ENCODE measurements around the gene PRADC1. TPM values are rescaled to one million over a fixed set of nuclear protein-coding genes. Genes with fewer than 3 reads are reported as not detected.

PRADC1 gene
- total RNA-seq: 8.1 TPM

DNA sequence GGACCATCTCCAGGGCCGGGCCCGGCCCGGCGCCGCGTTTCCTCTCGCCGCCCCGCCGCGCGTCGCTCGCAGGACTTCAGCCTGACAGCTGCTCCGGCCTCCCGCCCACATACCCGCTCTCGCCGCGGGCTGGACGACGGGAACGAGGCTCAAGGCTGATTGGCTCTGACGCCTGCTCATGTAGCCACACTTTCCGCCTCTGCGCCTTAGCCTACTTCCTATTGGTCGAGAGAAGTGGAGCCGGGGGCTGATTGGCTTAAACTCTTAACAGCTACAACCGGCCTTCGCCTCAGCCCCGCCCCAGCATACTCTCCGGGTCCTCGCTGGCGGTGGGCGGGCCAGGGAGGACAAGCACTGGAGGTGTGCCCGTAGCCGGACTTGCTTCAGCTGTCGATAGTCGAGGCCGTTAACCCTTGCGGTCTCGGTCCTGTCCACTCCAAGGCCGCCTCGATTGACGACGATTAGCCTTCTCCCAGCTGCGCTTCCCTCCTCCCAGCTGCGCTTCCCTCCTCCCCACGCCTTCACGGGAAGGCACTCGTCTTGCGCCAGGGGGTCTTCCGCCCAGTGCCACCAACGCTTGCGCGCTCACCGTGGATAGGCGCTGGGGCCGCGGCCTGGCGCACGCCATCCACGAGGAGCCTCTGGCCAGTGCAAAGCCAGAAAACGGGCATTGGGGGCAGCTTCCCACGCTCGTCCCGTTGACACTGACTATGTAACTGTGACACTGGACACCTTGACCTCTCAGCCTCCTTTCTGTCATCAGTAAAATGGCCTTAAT, at the start of gene PRADC1:
Gene PRADC1, minus strand, starts transcription at position 86 of the 778 bp plus-strand sequence. Its CDS starts 79 bp downstream, at position 7.
- Histone ChIP-seq H3K27me3 (no peaks in the 10 kb centered on the region), H3K9me3 (no peaks in the 10 kb centered on the region), H3K4me3 (peak within 1 kb of the TSS; percentile 73 to 83), H3K4me1 (peaks cover 43% of the 10 kb centered on the region), H3K36me3 (peaks cover 0 to 7% of the 10 kb centered on the region in 2 donors), H3K27ac (peak within 1 kb of the TSS; percentile 95)
- peak; percentile 75 to 84 for TF ChIP-seq POLR2AphosphoS5 (IDR thresholded peaks at IDR 0.05; ENCODE audit: insufficient read depth in 1 of 2, low read depth in 1 of 2)
- TF ChIP-seq, protein P1, sequence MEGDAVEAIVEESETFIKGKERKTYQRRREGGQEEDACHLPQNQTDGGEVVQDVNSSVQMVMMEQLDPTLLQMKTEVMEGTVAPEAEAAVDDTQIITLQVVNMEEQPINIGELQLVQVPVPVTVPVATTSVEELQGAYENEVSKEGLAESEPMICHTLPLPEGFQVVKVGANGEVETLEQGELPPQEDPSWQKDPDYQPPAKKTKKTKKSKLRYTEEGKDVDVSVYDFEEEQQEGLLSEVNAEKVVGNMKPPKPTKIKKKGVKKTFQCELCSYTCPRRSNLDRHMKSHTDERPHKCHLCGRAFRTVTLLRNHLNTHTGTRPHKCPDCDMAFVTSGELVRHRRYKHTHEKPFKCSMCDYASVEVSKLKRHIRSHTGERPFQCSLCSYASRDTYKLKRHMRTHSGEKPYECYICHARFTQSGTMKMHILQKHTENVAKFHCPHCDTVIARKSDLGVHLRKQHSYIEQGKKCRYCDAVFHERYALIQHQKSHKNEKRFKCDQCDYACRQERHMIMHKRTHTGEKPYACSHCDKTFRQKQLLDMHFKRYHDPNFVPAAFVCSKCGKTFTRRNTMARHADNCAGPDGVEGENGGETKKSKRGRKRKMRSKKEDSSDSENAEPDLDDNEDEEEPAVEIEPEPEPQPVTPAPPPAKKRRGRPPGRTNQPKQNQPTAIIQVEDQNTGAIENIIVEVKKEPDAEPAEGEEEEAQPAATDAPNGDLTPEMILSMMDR (IDR thresholded peaks at IDR 0.05): no peak
- peak in 1 of 2 donors; percentile 100 for DNase-seq (ENCODE audit: extremely low spot score in 2 of 2)
- intact Hi-C loops (cut with DNase I): no loop called here

GRCh38 chr2:73281244-73281643, 48.2 kb upstream of the PRADC1 start:
- Histone ChIP-seq H3K4me1 (peaks cover 21% of the 10 kb centered on the region), H3K27me3 (no peaks in the 10 kb centered on the region), H3K4me3 (no peak overlapping the region), H3K36me3 (no peaks in the 10 kb centered on the region), H3K27ac (no peak overlapping the region), H3K9me3 (no peaks in the 10 kb centered on the region)
- intact Hi-C loops (cut with DNase I): no loop called here
- no peak for TF ChIP-seq POLR2A (IDR thresholded peaks at IDR 0.05)
- DNase-seq (ENCODE audit: extremely low spot score in 2 of 2): no peak

- H3K27ac ChIP-seq: no peak overlapping the region
- DNase-seq (ENCODE audit: extremely low spot score in 2 of 2): no peak
- no peak overlapping the region for H3K4me3 ChIP-seq
- intact Hi-C loops (cut with DNase I): no loop called here
- no peaks in the 10 kb centered on the region for H3K9me3 ChIP-seq
- H3K36me3 ChIP-seq: no peaks in the 10 kb centered on the region
- H3K4me1 ChIP-seq: peaks cover 17% of the 10 kb centered on the region
- no peaks in the 10 kb centered on the region for H3K27me3 ChIP-seq
- TF ChIP-seq POLR2AphosphoS5 (IDR thresholded peaks at IDR 0.05; ENCODE audit: insufficient read depth in 1 of 2, low read depth in 1 of 2) (no peak), POLR2A (IDR thresholded peaks at IDR 0.05) (no peak)
- TF ChIP-seq, protein P1 (IDR thresholded peaks at IDR 0.05): no peak
These were observed 46.8 kb upstream of the PRADC1 start for GRCh38 chr2:73279852-73280251.

GRCh38 chr2:73272270-73272669, 39.2 kb upstream of the PRADC1 start:
- intact Hi-C loops (cut with DNase I): no loop called here
- TF ChIP-seq POLR2AphosphoS5 (IDR thresholded peaks at IDR 0.05; ENCODE audit: insufficient read depth in 1 of 2, low read depth in 1 of 2): no peak
- TF ChIP-seq, protein P1 (IDR thresholded peaks at IDR 0.05): no peak
- no peak for TF ChIP-seq POLR2A (IDR thresholded peaks at IDR 0.05)
- no peaks in the 10 kb centered on the region for H3K27me3 ChIP-seq
- H3K9me3 ChIP-seq: no peaks in the 10 kb centered on the region
- DNase-seq (ENCODE audit: extremely low spot score in 2 of 2): no peak
- H3K27ac ChIP-seq: no peak overlapping the region
- no peaks in the 10 kb centered on the region for H3K36me3 ChIP-seq
- H3K4me3 ChIP-seq: no peak overlapping the region
- peaks cover 11% of the 10 kb centered on the region for H3K4me1 ChIP-seq

- H3K27me3 ChIP-seq: no peaks in the 10 kb centered on the region
- DNase-seq (ENCODE audit: extremely low spot score in 2 of 2): no peak
- no peaks in the 10 kb centered on the region for H3K36me3 ChIP-seq
- peaks cover 11% of the 10 kb centered on the region for H3K4me1 ChIP-seq
- intact Hi-C loops (cut with DNase I): no loop called here
- peak overlapping the region; percentile 30 to 37 for H3K4me3 ChIP-seq
- H3K27ac ChIP-seq: no peak overlapping the region
- TF ChIP-seq POLR2A (IDR thresholded peaks at IDR 0.05) (no peak), POLR2AphosphoS5 (IDR thresholded peaks at IDR 0.05; ENCODE audit: insufficient read depth in 1 of 2, low read depth in 1 of 2) (no peak)
- H3K9me3 ChIP-seq: no peaks in the 10 kb centered on the region
These were observed 36.8 kb upstream of the PRADC1 start for GRCh38 chr2:73269686-73270465.
